HG03280 (cell line): ENCODE data around the gene POGZ.
A peak's percentile ranks its signal among the peaks of the same experiment; 100 is the strongest.
"Not testable (repeated sequence)": the region's sequence is repeated elsewhere in the genome, so short reads cannot be mapped to it uniquely, and the experiment has no call there.

Source experiments
- ATAC-seq: cut with Tn5 transposase; IDR thresholded peaks from one replicate; pipeline ENCODE4 v1.9.1; 2021; ENCODE audit warnings: mild to moderate bottlenecking, moderate library complexity; ENCODE audit not compliant: unreplicated experiment

POGZ gene

GRCh38 chr1:151418081-151418480, 41.2 kb downstream of the POGZ start:
- ATAC-seq: no peak

GRCh38 chr1:151416231-151416630, 43.1 kb downstream of the POGZ start:
- ATAC-seq: no peak

GRCh38 chr1:151411884-151412283, 47.4 kb downstream of the POGZ start:
- no peak for ATAC-seq

- no peak for ATAC-seq
These were observed 50.4 kb downstream of the POGZ start for GRCh38 chr1:151408891-151409290.

GRCh38 chr1:151407304-151407703, 52.0 kb downstream of the POGZ start:
- no peak for ATAC-seq

GRCh38 chr1:151406176-151406575, 53.1 kb downstream of the POGZ start:
- no peak for ATAC-seq

GRCh38 chr1:151405187-151405951, 53.9 kb downstream of the POGZ start:
- ATAC-seq: no peak

- no peak for ATAC-seq
These were observed 55.7 kb downstream of the POGZ start for GRCh38 chr1:151403612-151404011.

GRCh38 chr1:151402764-151403163, 56.5 kb downstream of the POGZ start:
- ATAC-seq: no peak

- no peak for ATAC-seq
These were observed 57.4 kb downstream of the POGZ start for GRCh38 chr1:151401860-151402259.

GRCh38 chr1:151401125-151401788, 58.0 kb downstream of the POGZ start:
- no peak for ATAC-seq

- peak; percentile 68 for ATAC-seq
These were observed 59.7 kb downstream of the POGZ start, which contains the start of gene PSMB4 for GRCh38 chr1:151399324-151400171. Gene PSMB4, plus strand, starts transcription at chr1:151399573. Its CDS starts 15 bp downstream, at chr1:151399588.

GRCh38 chr1:151396265-151396664, 63.0 kb downstream of the POGZ start:
- ATAC-seq: not testable (repeated sequence)

GRCh38 chr1:151393583-151393982, 65.7 kb downstream of the POGZ start:
- ATAC-seq: no peak

GRCh38 chr1:151391079-151391563, 68.2 kb downstream of the POGZ start:
- ATAC-seq: no peak

- not testable (repeated sequence) for ATAC-seq
These were observed 68.8 kb downstream of the POGZ start for GRCh38 chr1:151390221-151391078.

GRCh38 chr1:151386002-151386401, 73.3 kb downstream of the POGZ start:
- ATAC-seq: no peak

- ATAC-seq: no peak
These were observed 74.7 kb downstream of the POGZ start for GRCh38 chr1:151384584-151384983.

- ATAC-seq: no peak
These were observed 82.0 kb downstream of the POGZ start for GRCh38 chr1:151377150-151377884.

- no peak for ATAC-seq
These were observed 86.1 kb downstream of the POGZ start for GRCh38 chr1:151373196-151373595.
